SK-N-DZ (cell line): ENCODE data around the gene GRAMD1B.
A peak's percentile ranks its signal among the peaks of the same experiment; 100 is the strongest.

ENCODE experiments used
- DNase-seq: peaks from one replicate; pipeline ENCODE4 v3.0.0-alpha.2; 2015; ENCODE audit warnings: low spot score

Gene GRAMD1B

DNA sequence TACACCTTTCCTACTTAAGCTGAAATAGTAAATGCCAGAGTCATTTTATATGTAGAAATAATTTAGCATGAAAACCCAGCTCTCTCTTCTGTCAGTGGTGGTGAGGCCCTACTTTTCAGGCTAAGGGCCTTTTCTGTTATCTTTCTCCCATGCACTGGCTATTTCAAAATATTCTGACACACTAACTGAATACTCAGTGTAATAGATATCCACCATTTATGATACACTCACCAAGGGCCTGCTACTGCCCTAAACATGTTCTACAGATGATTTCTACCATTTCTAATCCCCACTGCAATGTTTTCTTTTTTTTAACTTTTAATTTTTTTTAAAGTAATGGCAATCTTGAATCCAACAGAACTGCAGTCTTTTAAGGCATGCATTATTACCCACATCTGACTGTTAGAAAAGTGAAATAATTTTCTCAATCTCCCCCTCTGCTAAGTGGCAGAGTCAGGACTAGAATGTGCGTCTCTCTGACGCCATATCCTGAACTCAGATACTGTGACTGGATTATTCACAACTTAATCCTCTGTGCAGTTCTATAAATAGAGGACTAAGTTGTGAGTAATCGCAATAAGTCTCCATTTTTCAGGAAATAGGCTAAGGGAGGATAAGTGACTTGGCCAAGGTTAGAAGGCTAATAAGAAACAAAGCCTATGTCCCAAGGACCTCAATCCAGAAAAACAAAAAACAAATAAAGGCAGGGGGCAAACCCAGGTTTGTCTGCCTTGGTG lies 44.0 kb downstream of the GRAMD1B start:
- no peak for DNase-seq

DNA sequence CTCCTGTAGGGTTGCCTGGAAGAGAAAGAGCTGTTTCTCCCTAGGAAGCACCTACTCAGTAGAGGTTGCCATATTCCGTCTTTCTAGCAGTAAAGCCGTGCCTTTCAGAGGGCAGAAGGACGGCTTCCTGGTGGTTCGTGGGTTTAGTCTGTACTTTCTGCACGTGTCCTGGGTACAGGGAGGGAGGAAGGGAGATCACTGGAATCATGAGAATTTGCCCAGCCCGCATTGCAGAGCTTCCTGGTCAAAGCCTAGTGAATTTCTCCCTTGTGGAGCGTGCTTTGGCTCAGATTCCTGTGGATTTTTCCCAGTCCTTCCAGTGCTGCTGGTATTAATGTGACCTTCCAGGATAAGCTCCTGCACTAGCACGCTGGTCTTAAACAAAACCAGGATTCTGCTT lies 44.9 kb downstream of the GRAMD1B start:
- DNase-seq: no peak

DNA sequence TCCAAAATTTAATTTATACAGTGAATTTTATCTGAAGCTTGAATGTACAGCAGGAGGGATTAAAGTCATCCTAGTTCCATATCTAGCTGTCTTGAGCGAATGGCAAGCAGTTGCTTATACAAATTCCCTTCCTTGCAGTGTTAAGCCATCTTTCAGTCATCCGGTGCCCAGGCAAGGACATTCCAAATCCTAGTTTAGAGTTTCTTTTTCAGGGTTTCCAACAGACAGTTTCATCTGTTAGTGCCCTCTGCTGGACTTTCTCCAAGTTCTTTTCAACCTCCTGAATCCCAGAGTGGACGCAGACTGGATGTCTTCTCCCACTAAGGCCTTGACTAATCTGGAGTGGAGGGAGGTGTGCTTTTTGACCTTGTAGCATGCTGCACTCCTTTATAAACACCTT lies 45.4 kb downstream of the GRAMD1B start:
- DNase-seq: peak; percentile 5

DNA sequence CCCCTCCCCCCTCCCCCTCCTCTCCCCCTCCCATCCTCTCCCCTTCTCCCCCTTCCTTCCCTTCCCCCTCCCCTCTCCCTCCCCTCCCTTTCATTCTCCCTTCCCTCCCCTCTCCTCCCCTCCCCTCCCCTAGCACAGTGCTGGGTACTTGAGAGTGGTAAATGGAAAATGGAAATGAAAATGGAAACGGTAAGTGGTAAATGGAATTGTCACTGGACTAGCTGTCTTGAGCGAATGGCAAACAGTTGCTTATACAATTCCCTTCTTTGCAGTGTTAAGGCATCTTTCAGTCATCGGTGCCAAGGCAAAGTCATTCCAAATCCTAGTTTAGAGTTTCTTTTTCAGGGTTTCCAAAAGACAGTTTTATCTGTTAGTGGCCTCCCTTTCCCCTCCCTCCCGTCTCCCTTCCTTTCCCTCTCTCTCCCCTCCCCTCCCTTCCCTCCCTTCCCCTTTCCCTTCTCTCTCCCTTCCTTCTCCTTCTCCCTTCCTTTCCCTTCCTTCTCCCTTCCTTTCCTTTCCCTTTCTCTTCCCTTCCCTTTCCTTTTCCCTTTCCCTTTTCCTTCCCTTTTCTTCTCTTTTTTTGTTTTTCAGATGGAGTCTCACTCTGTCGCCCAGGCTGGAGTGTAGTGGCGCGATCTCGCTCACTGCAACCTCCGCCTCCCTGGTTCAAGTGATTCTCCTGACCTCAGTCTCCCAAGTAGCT lies 47.3 kb downstream of the GRAMD1B start:
- DNase-seq: no peak

DNA sequence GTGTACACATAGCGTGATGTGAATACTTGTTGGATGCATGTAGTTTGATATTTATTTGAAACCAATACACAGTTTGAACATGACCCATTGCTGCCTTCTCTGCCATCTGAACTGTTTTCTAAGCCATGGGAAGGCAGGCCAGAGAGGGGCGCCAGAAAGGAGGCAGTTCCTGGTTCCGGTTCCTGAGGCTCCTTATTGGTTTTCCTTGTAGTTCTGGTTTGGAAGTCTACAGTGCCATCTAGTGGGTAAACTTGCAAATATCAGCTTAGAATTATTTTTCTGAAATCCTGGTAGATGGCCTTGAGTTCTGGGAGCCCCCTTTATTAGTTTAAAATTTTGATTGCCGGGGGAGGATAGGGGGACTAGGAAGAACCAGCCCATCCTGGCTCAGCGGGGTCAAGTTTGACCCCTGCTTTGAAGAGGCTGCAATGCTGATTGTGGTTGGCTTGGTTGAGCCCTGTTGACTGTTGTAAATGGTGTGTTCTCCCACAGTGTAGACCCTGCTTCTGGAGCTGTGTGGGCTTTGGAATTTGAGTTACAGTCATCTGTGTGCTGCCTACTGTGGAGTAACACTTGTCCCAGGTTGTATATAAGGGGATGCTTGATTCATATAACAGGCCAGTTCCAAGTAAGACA lies 48.4 kb downstream of the GRAMD1B start:
- DNase-seq: peak; percentile 70

DNA sequence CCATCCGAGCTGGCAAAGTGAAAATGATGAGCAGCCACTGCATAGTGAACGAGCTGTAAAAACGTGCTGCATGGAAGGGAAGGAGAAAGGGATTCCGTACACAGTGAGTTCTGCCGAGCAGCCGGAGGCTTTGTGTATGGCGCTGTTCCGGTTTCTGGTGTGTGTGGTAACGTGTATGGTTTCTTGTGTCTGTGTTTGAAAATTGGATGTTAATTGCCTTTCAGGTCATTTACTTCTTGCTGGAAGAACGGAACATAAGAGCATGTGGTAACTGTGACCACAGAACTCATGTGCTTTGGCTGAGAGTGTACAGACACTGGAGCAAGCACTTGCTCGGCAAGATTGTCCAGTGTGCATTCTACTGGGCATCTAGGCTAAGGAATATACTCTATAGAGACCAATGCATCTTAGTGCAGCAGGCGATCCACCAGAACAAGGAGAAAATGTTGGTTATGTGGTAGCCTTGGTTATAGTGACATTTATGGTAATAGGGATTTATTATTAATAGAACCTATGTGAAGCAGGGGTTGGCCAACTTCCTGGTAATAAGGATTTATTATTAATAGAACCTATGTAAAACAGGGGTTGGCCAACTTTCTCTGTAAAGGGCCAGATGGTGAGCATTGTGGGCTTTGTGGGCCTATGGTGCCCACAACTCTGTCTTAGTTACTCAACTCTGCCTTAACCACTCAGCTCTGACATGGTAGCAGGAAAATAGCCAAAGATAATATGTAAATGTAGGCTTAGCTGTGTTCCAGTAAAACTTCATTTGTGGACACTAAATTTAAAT lies 49.2 kb downstream of the GRAMD1B start:
- no peak for DNase-seq

DNA sequence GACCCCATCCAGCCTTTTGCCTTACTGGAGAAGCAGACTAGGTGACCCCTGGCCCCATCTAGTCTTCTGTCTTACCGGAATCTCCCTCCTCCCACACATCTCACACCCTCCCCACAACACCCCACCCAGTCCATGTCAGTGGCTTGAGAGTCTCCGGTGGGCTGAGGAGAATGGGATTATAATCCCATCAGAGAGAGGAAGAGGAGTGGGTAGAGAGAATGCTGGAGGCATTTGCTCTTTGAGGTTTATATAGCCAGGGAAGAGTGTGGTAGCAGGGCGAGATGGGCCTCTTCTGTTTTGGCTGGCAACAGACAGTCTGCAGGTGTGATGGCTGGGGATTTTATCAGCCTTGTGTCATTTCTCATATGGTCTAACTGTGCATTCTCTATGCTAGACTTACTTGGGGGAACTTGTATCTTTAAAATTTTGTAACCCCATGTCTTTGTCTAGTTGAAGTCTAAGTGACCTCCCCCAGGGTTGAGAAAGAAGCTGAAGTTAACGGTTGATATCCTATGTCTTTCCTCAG lies 50.3 kb downstream of the GRAMD1B start:
- DNase-seq: no peak

DNA sequence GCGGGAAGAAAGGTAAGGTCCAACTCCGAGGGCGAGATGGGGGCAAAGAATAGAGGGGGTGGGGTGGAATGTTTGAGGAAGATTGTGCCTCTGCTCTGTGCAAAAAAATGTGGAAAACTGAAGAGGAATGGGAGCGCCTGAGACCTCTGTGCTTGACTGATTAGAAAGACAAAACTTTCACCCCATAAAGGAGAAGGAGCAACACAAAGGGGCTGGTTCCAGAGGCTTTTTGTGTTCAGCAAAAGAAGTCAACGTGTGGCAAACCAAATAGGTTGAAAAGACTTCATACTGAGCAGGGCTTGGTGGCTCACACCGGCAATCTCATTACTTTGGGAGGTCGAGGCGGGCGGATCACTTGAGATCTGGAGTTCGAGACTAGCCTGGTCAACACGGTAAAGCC lies 50.8 kb downstream of the GRAMD1B start:
- DNase-seq: no peak

DNA sequence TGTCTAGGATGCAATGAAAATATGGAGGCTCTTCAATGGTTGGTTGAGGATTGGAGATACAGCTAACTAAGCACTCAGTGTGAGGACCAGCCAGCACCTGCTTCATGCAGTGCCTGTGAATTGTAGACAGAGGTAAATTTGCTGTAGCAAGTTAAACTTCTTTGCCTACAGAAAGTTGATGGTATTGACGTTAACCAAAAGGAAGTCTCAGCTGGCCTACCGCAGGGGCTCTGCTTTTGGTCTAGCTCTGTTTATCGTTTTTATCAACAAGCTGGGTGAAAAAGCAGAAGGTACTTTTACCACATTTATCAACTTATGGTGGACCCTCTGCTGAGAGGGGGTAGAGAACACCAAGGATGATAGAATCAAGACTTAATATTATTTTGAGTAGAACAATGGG lies 51.6 kb downstream of the GRAMD1B start:
- DNase-seq: no peak

DNA sequence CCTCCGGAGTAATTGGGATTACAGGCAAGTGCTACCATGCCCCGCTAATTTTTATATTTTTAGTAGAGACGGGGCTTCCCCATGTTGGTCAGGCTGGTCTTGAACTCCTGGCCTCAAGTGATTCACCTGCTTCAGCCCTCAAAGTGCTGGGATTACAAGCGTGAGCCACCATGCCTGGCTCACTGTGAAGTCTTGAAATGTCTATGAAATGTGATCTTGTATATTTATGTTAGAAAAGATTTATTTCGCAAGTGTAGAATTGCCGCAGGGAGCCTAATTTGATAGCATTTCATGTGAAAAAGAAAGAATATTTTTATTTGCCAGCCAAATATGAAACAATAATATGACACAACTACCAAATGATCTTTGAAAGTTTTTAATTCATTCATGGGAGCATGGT lies 52.1 kb downstream of the GRAMD1B start:
- no peak for DNase-seq

DNA sequence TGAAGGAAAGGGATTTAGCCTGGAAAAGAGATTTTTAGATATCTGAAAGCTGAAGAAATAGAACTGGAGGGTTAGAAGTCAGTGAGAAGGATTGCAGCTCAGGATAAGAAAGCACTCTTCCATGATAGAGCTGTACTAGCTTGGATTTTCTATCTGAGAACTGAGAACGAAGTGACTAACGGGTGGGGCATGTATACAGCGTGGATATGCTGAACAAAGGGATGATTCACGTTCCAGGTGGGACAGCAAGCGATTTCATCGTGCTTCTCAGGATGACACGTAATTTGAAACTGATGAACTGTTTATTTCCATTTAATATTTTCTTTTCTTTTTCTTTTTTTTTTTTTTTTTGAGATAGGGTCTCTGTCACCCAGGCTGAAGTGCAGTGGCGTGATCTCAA lies 53.0 kb downstream of the GRAMD1B start:
- no peak for DNase-seq

DNA sequence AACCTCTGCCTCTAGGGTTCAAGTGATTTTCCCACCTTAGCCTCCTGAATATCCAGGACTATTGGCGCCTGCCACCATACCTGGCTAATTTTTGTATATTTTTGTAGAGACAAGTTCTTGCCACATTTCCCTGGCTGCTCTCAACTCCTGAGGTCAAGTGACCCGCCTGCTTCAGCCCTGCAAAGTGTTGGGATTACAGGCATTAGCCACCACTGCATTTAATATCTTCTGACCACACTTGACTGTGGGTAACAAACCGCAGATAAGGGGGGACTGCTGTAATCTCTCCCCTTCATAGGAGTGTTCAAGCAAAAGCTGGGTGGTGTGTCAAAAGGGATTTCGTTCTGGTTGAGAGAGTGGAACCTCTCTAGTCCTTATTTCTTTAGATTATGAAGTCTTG lies 53.4 kb downstream of the GRAMD1B start:
- no peak for DNase-seq

DNA sequence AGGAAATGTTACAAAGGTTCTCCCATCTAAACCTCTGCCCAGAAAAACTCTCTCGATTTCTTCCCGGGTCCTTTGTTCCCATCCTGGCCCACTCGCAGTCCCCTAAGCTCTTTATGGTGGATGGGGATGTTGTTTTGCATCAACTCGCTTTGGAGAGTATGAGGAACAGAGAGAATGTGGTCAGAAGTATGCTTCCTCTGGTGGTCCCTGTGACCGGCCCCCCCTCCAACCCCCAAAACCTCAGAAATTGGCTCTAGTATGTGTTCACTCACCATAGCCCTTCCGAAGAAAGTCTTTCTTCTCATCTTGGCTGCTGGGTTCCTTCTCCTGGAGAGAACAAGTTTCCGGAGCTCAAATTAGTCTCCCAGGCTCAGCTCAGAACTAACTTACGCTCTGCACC lies 54.4 kb downstream of the GRAMD1B start:
- no peak for DNase-seq

DNA sequence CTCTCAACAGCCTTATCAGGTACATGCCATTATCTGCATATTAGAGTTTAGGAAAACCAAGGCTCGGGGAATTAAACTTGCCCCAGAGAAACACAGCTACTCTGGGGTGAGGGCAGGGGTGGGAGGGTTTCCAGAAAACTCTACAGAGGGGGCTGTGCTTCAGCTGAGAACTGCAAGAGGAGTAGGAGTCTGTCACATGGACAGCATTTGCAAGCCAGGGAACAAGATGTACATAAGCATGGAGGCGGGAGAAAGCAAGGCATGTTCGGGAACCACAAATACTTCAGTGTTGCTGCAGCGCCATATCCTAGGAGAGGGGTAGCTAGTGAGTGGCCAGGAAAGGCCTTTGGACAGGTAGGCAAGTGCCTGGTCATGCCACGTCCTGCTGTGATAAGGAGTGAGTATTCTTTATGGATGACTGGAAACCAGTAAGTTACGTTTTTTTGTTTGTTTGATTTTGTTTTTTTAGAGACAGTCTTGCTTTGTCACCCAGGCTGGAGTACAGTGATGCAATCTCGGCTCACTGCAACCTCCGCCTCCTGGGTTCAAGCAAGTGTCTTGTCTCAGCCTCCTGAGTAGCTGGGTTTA lies 57.2 kb downstream of the GRAMD1B start:
- no peak for DNase-seq

DNA sequence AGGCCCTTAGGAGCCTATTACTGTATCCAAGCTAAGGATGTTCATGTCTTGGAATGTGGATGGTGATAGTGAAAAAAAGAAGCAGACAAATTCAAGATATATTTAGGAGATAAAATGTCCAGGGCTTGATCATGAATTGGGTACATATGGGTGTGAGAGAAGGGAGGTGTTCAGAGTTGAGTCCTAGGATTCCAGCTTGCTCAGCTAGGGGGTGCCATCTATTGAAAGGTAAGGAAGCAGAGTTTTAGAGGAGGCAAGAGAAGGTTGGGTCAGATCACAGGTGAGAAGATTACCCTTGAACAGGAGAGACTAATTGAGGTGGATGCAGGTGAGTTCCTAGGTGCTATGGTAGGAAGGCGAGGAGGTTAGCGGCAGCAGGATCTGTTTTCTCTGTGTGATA lies 60.5 kb downstream of the GRAMD1B start:
- DNase-seq: no peak

DNA sequence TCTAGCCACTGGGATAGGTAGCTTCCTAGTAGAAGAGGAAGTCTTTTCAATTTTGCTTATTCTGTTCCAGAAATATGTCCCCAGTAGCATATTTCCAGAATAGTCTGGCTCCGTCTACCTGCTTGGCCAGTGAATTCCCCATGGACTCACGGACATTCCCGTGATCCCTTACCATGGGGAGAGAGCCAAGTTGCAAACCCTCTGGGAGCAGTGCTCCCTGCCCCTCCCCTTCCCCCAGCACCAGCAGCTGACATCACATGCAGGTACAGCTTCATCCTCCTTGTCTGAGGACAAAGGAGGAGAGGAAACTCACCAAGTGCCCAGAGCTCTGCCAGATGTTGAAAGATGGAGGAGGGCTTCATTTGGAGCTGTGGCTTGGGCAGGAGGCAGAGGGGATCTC lies 61.2 kb downstream of the GRAMD1B start:
- no peak for DNase-seq

DNA sequence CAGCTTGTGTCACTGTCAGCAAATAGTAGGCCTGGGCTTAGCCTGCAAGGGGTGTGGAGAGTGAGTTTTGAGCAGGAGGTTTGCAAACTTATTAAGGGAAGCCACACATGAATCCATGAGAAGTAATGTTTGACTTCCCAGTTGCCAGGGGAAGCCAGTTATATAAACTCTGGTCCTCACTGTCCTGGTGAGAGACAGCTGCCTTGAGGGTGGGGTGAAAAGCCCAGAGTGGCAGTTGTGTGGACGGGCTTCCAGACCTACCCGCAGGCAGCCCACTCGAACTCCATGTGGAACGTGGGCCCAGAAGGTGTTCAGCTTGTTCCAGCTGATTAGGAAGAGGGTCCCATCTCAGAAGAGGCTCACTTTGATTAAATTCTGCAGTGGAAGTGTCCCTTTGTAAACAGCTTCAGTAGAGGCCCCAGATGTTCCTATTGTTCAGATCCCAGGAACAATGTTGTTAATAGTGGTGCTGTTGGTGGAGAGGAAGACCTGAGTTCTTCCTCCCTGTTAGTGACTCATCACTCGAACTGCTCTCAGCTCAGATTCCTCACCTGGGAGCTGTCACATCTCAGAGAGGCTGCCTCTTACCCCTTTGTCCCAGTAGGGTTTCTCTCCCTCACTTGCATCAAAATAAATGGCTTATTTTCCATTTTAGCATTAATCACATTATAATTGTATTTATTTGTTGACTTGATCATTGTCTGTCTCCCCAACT lies 63.4 kb downstream of the GRAMD1B start:
- no peak for DNase-seq

DNA sequence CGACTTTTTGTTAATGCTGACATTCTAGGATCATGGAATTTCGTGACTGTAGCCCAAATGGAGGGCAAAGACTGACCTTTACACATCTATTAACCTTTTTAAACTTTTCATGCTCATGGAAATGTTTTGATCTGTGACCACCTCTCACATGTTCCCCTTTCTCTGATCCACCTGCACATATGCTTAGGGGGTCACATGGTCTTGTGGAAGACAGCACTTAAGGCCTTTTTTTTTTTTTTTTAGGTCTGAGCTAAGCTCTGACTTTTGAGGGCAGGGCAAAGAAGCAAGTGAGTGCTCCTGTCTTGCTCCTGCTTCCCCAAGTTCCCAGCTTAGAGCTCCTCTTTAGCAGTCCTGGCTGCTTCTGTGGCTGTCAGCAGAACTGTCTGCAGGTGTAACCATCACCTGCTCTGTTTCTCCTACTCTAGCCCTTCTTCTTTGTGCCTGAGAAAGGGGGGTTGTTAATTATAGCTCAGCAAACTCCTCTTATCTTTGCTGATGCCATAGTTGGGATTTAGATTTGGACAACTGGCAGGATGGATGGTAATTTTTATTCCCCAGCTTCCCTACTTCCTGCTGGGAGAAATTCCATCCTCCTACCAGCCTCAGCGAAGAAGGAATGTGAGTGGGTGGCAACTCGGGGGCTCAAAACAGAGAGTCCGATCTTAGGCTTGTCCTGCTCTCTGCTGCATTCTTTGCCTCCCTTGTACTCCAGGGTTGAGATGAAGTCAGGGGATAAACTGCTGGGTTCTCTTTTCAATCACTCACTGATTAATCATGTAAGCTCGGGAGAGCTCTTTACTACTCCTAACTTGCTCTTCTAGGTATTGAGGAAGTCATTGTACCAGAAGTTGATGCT lies 64.4 kb downstream of the GRAMD1B start:
- DNase-seq: no peak

DNA sequence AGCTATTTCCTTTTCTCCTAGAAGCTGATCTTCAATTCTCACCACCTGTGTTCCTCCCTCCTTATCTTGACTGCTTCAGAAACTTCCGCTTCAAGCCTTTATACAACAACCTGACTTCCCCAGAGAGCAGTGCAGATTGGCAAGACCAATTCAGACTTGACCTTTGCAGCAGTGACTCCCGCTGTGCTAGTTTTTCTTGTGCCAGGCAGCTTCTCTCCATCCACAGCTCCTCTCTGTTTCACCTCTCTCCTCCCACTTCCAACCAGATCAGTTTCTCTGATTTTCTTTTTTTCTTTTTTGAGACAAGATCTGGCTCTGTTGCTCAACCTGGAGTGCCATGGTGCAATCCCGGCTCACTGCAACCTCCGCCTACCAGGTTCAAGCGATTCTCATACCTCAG lies 74.3 kb downstream of the GRAMD1B start:
- DNase-seq: no peak
